Activated CD4-positive, alpha-beta T cell treated with anti-CD3 and anti-CD28 coated beads, Interleukin-2, amount 10 ng/mL, durations not matched to agents 7 days and 5 days (primary cell): ENCODE results near the gene DNAAF5. TPM values are rescaled to one million over a fixed set of nuclear protein-coding genes. Genes with fewer than 3 reads are reported as not detected.
A peak's percentile ranks its signal among the peaks of the same experiment; 100 is the strongest.

Experiments
- CTCF ChIA-PET: fragments of 350-600 bp; sonication (Branson Sonifier 250); formaldehyde crosslinking; loops from one replicate; lab custom pipeline; 2021; ENCODE audit warnings: antibody characterized with exemption; lab: Charles Lee
- POLR2A ChIA-PET: fragments of 350-600 bp; sonication (Branson Sonifier 250); formaldehyde crosslinking; loops from one replicate; lab custom pipeline; 2021; ENCODE audit warnings: antibody characterized with exemption; lab: Charles Lee
- DNase-seq: peaks from one replicate; pipeline ENCODE4 v3.0.0-alpha.2; 2020
- H3K27ac Mint-ChIP-seq: one replicate; pipeline ENCODE4 v1.8.0; 2021; ENCODE audit warnings: mild to moderate bottlenecking, moderate library complexity, mixed read lengths
- H3K27me3 Mint-ChIP-seq: one replicate; pipeline ENCODE4 v1.8.0; 2021; ENCODE audit warnings: mixed read lengths
- H3K36me3 Mint-ChIP-seq: one replicate; pipeline ENCODE4 v1.8.0; 2021; ENCODE audit warnings: low read depth, mixed read lengths
- H3K4me1 Mint-ChIP-seq: one replicate; pipeline ENCODE4 v1.8.0; 2021; ENCODE audit warnings: mixed read lengths
- H3K4me3 Mint-ChIP-seq: one replicate; pipeline ENCODE4 v1.8.0; 2021; ENCODE audit warnings: mild to moderate bottlenecking, moderate library complexity, mixed read lengths
- H3K9me3 Mint-ChIP-seq: one replicate; pipeline ENCODE4 v1.8.0; 2021; ENCODE audit warnings: mixed read lengths
- total RNA-seq, 2 experiments: library from RNA; stranded (reverse); gene quantifications; one replicate each; pipeline ENCODE4 v1.2.3, GENCODE V29; 2021

DNAAF5 gene
- total RNA-seq, 2 experiments from 2014 or later, result 21.0 to 23.8 TPM

DNA sequence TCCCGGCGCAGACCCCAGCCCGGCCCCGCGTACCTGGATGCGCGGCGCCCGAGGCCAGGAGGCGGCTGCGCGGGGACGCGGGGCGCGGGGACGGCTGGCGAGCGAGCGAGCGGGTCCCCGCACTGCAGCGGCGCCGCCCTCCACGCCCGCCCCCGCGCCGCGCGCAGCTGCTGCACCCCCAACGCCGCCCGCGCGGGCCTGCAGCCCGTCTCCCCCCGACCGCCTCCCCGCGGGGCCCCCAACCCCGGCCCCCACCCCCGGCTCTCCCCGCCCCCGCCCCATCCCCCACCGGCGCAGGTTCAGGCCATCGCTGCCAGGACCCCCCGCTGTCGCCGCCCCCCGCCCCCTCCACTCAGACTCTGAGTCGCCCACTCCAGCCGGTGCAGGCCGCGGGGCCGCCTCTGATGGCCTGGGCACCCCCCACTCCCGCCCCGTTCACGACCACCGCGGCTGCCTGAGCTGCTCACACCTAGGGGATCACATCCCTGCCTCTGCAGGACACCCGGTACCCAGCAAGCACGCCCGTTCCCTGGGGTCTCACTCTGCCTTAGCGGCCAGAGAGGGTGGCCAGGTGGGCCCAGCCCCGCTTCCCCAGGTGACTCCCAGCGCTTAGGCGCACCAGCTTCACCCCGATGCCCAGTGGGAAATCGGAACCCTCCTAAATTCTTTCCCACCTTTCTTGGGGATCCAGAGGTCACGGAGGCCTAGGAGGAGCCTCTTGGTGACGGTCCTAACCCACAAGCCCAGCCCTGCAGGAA is 13.9 kb upstream of the DNAAF5 start:
- Mint-ChIP-seq H3K27ac (peak overlapping the region; percentile 41), H3K4me3 (peak overlapping the region; percentile 52), H3K4me1 (peaks cover 6% of the 10 kb centered on the region), H3K36me3 (peaks cover 9% of the 10 kb centered on the region), H3K27me3 (no peaks in the 10 kb centered on the region), H3K9me3 (no peaks in the 10 kb centered on the region)
- no peak for DNase-seq
- POLR2A ChIA-PET, result no interaction called here
- CTCF ChIA-PET, result no interaction called here

DNA sequence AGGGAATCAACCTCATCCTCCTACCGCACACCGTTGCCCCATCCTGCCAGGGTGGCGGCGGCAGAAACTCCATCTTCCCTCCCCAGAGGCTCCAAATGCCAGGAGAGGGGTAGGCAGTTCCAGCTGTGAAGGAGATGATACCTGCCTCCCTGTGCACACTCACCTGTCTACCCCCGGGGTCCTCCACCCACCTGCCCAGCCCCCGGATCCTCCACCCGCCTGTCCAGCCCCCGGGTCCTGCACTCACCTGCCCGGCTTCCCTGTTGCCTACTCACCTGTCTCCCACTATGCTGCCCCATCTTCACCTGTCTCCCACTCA is 13.4 kb upstream of the DNAAF5 start:
- H3K27me3 Mint-ChIP-seq, result no peaks in the 10 kb centered on the region
- H3K27ac Mint-ChIP-seq, result no peak overlapping the region
- H3K4me3 Mint-ChIP-seq, result peak overlapping the region; percentile 52
- peaks cover 6% of the 10 kb centered on the region for H3K4me1 Mint-ChIP-seq
- CTCF ChIA-PET, result no interaction called here
- POLR2A ChIA-PET, result no interaction called here
- H3K36me3 Mint-ChIP-seq, result peaks cover 6% of the 10 kb centered on the region
- H3K9me3 Mint-ChIP-seq, result no peaks in the 10 kb centered on the region
- DNase-seq, result no peak

DNA sequence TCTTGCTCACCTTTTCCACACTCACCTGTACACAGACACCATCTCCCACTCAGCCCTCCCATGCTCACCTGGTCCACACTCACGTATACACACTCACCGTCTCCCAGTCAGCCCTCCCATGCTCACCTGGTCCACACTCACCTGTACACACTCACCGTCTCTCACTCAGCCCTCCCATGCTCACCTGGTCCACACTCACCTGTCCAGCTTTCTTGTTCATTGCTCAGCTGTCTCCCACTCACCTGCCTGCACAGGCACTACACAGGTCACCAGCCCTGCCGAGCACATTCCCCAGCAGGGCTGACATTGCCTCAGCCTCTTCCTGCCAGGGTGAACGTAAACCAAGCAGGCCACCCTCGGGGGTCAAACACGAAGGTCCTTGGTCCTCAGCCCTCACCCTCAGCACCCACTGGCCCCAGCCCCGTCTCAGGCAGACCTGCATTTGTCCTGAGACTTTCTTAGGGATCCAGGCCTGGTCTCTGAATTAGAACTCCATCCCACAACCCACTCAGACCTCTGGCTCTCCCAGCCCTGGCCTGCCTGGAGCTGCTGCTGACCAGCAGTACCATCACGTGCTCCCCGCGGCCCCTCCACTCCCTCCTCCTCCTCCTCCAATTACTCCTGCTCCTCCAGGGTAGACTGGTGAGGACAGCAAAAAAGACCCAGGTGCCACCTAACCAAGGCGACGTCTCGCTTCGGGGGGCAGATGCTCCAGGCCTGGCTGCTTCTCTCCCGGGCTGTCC is 12.8 kb upstream of the DNAAF5 start:
- Mint-ChIP-seq H3K27ac (peak overlapping the region; percentile 2), H3K27me3 (no peaks in the 10 kb centered on the region), H3K36me3 (peaks cover 6% of the 10 kb centered on the region), H3K4me3 (peak overlapping the region; percentile 17), H3K4me1 (peaks cover 8% of the 10 kb centered on the region), H3K9me3 (no peaks in the 10 kb centered on the region)
- POLR2A ChIA-PET, result no interaction called here
- DNase-seq, result no peak
- CTCF ChIA-PET, result no interaction called here

DNA sequence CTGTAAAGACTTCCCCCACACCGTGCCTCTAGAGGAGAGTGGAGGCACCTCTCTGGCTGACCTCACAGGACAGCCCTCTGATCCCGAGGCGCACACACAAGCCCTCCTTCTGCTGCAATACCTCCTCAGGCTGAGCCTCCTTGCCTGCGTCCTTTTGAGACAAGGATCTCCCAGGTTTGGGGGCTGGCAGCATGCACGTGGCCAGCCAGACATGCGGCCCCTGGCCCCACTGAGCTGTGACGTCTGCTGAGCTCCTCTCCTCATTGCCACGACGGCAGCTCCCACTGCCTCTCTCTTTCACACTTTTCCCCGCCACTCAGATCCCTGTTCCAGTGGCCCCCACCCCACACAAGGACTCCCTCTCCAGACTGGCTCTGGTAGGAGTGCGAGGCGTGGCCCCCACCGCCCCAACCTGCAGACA is 12.2 kb upstream of the DNAAF5 start:
- Mint-ChIP-seq H3K27ac (no peak overlapping the region), H3K9me3 (no peaks in the 10 kb centered on the region), H3K36me3 (peaks cover 6% of the 10 kb centered on the region), H3K4me3 (no peak overlapping the region), H3K4me1 (peaks cover 8% of the 10 kb centered on the region), H3K27me3 (no peaks in the 10 kb centered on the region)
- DNase-seq, result no peak
- ChIA-PET CTCF (no interaction called here), POLR2A (no interaction called here)

DNA sequence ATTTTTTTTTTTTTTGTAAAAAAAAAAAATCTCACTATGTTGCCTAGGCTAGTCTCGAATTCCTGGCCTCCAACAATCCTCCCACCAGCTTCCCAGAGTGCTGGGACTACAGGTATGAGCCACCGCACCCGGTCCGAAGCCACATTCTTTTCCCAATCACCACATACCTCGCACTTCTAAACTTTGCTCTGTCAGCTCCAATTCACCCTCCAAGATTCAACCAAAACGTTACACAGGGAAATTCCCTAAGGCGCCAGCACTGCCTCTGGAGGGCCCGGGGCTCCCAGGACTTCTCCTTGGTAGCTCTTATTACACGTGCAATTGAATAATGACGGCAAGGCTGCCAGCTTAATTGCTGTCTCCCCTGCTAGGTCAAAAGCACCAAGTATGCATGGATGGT is 10.3 kb upstream of the DNAAF5 start:
- DNase-seq, result no peak

GRCh38 chr7:716636-717035 is 9.9 kb upstream of the DNAAF5 start:
- Mint-ChIP-seq H3K4me1 (peaks cover 8% of the 10 kb centered on the region), H3K4me3 (no peak overlapping the region), H3K27ac (no peak overlapping the region), H3K27me3 (no peaks in the 10 kb centered on the region), H3K9me3 (peaks cover 10% of the 10 kb centered on the region), H3K36me3 (peaks cover 11% of the 10 kb centered on the region)
- no peak for DNase-seq
- POLR2A ChIA-PET, result no interaction called here
- CTCF ChIA-PET, result interaction anchor here (0.6 to 1.2 kb wide), 2 partner anchors 25 to 69 kb away, joined by 3 read pairs; no protein-coding TSS in a partner anchor

More for the DNA sequence above, 10.3 kb upstream of the DNAAF5 start:
- Mint-ChIP-seq H3K9me3 (peaks cover 9% of the 10 kb centered on the region), H3K4me3 (no peak overlapping the region), H3K4me1 (peaks cover 8% of the 10 kb centered on the region), H3K36me3 (peaks cover 10% of the 10 kb centered on the region), H3K27ac (no peak overlapping the region), H3K27me3 (no peaks in the 10 kb centered on the region)
- CTCF ChIA-PET, result interaction anchor here (0.6 to 1.2 kb wide), 4 partner anchors 15 to 68 kb away, joined by 3 to 8 read pairs (median 4); no protein-coding TSS in a partner anchor
- POLR2A ChIA-PET, result no interaction called here

GRCh38 chr7:721619-722248 is 4.8 kb upstream of the DNAAF5 start:
- Mint-ChIP-seq H3K4me1 (peaks cover 20% of the 10 kb centered on the region), H3K36me3 (peaks cover 48% of the 10 kb centered on the region), H3K4me3 (no peak overlapping the region), H3K9me3 (peaks cover 39% of the 10 kb centered on the region), H3K27ac (no peak overlapping the region), H3K27me3 (no peaks in the 10 kb centered on the region)
- ChIA-PET CTCF (no interaction called here), POLR2A (no interaction called here)
- no peak for DNase-seq

GRCh38 chr7:723541-723940 is 3.0 kb upstream of the DNAAF5 start:
- POLR2A ChIA-PET, result no interaction called here
- H3K36me3 Mint-ChIP-seq, result peaks cover 48% of the 10 kb centered on the region
- no peak for DNase-seq
- H3K4me3 Mint-ChIP-seq, result no peak overlapping the region
- H3K27ac Mint-ChIP-seq, result no peak overlapping the region
- CTCF ChIA-PET, result no interaction called here
- H3K27me3 Mint-ChIP-seq, result no peaks in the 10 kb centered on the region
- peaks cover 30% of the 10 kb centered on the region for H3K4me1 Mint-ChIP-seq
- peaks cover 39% of the 10 kb centered on the region for H3K9me3 Mint-ChIP-seq

- POLR2A ChIA-PET, result no interaction called here
- CTCF ChIA-PET, result no interaction called here
- Mint-ChIP-seq H3K36me3 (peaks cover 48% of the 10 kb centered on the region), H3K27me3 (no peaks in the 10 kb centered on the region), H3K4me1 (peaks cover 34% of the 10 kb centered on the region), H3K4me3 (no peak overlapping the region), H3K9me3 (peaks cover 39% of the 10 kb centered on the region), H3K27ac (no peak overlapping the region)
- no peak for DNase-seq
These were observed 2.2 kb upstream of the DNAAF5 start for GRCh38 chr7:724298-724697.

DNA sequence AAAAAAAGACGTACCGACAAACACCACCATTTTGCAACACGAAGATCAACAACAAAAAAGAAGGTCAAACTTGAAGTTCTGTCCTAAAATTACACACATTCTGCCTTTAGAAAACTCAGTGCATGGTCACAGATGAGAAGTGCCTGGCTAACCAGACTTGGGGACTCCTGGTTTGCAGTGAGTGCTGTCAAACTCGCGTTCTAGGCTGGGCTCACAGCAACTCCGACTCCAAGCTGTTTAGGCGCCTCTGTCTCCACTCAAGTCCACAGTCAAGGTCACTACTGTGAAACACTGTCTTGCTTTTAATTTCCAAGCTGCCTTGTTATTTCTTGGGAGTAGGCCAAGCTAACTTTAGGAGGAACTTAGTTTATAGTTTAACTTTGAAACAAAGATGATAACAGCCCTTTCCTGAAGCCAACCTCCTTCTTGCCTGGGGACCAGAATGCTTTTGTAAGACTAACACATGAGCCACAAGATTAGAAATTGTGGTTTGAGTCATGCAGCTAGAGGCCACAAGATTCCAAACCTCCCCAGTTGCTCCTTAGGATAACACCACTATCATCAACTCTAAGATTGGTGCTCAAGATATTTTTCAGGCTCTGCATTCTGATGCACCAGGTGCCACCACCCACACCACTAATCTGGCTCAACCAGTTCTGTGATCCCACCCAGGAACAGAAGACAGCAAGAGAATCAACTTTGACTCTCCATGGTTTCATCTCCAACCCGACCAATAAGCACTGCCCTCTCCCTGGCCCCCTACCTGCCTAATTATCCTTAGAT is 1.1 kb upstream of the DNAAF5 start:
- ChIA-PET POLR2A (no interaction called here), CTCF (no interaction called here)
- Mint-ChIP-seq H3K27me3 (no peaks in the 10 kb centered on the region), H3K9me3 (peaks cover 37% of the 10 kb centered on the region), H3K27ac (peak overlapping the region; percentile 82), H3K4me1 (peaks cover 35% of the 10 kb centered on the region), H3K4me3 (peak overlapping the region; percentile 73), H3K36me3 (peaks cover 53% of the 10 kb centered on the region)
- peak; percentile 4 for DNase-seq

GRCh38 chr7:726854-727103 is 280 bp downstream of the DNAAF5 start:
- H3K36me3 Mint-ChIP-seq, result peaks cover 42% of the 10 kb centered on the region
- H3K27me3 Mint-ChIP-seq, result no peaks in the 10 kb centered on the region

GRCh38 chr7:727104-727805 is 756 bp downstream of the DNAAF5 start, which contains the start of gene PRKAR1B:
TSS of gene PRKAR1B (minus strand) at chr7:727281. CDS start at chr7:711505, 15,776 bp downstream.
- peak within 1 kb of the TSS; percentile 89 for H3K27ac Mint-ChIP-seq
- ChIA-PET POLR2A (no interaction called here), CTCF (interaction anchor here (0.6 to 1.0 kb wide), 2 partner anchors 134 to 224 kb away, joined by 3 to 4 read pairs; no protein-coding TSS in a partner anchor)
- no peaks in the 10 kb centered on the region for H3K27me3 Mint-ChIP-seq
- H3K4me1 Mint-ChIP-seq, result peaks cover 35% of the 10 kb centered on the region
- H3K36me3 Mint-ChIP-seq, result peaks cover 42% of the 10 kb centered on the region
- peak within 1 kb of the TSS; percentile 81 for H3K4me3 Mint-ChIP-seq
- peaks cover 27% of the 10 kb centered on the region for H3K9me3 Mint-ChIP-seq
- DNase-seq, result peak; percentile 44

More at GRCh38 chr7:726854-727103, 280 bp downstream of the DNAAF5 start:
- DNase-seq, result no peak
- no peak overlapping the region for H3K4me3 Mint-ChIP-seq
- H3K9me3 Mint-ChIP-seq, result peaks cover 28% of the 10 kb centered on the region
- H3K4me1 Mint-ChIP-seq, result peaks cover 35% of the 10 kb centered on the region
- no peak overlapping the region for H3K27ac Mint-ChIP-seq
- ChIA-PET CTCF (interaction anchor here (0.6 to 1.0 kb wide), 2 partner anchors 133 to 224 kb away, joined by 3 to 4 read pairs; no protein-coding TSS in a partner anchor), POLR2A (no interaction called here)
